ENCODE measurements around the gene TWSG1.

The TWSG1 gene

DNA sequence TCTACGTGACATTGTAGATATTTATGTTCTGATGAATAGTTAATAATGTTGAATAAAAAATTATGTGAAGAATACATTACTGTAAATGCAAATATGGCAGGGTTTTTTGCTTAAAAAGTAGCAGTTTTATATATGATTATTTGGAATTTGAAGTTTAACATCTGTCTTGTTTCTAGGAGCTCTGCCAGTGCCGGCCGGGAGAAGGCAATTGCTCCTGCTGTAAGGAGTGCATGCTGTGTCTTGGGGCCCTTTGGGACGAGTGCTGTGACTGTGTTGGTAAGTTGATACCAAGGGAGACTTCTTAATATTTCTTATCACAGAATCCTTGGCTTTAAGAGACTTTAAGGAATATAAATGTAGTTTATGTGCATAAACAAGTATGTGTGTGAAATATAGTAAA, 25.2 kb downstream of the TWSG1 start:
- TF ChIP-seq CREB1 (IDR thresholded peaks at IDR 0.05; ENCODE audit: low read depth) (no peak), FOXM1 (IDR thresholded peaks at IDR 0.05; ENCODE audit: borderline replicate concordance, low read depth) (no peak), ZBTB7A (IDR thresholded peaks at IDR 0.05; ENCODE audit: low read depth) (no peak), NFIC (IDR thresholded peaks at IDR 0.05) (no peak)
- TF ChIP-seq, protein P1, sequence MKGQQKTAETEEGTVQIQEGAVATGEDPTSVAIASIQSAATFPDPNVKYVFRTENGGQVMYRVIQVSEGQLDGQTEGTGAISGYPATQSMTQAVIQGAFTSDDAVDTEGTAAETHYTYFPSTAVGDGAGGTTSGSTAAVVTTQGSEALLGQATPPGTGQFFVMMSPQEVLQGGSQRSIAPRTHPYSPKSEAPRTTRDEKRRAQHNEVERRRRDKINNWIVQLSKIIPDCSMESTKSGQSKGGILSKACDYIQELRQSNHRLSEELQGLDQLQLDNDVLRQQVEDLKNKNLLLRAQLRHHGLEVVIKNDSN (IDR thresholded peaks at IDR 0.05), result no peak

DNA sequence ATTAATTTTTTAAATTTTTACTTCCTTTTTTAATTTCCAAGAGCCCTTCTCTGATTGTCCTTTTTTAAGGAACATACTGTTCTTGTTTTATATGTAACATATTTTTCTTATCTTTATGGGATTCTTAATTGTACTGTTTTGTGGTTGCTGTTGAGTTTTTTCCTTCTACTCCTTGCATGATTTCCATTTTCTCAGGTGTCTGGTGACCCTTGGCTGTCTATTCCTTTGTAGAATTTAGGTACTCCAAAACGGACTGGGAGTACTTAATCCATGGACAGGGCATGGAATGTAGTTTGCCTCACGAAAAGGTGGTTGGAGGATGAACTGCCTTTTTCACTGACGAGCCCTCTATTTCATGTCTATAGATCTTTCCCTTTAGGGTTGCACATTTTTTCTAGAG, 26.6 kb downstream of the TWSG1 start:
- TF ChIP-seq ZBTB7A (IDR thresholded peaks at IDR 0.05; ENCODE audit: low read depth), result no peak
- TF ChIP-seq YY1 (IDR thresholded peaks at IDR 0.05; ENCODE audit: low read depth), result no peak
- no peak for TF ChIP-seq RAD21 (IDR thresholded peaks at IDR 0.05; ENCODE audit: low read depth)
- no peak for TF ChIP-seq FOXM1 (IDR thresholded peaks at IDR 0.05; ENCODE audit: borderline replicate concordance, low read depth)
- TF ChIP-seq TAF1 (IDR thresholded peaks at IDR 0.05; ENCODE audit: low read depth), result no peak
- TF ChIP-seq EGR1 (IDR thresholded peaks at IDR 0.05), result no peak
- no peak for TF ChIP-seq NFIC (IDR thresholded peaks at IDR 0.05)
- no peak for TF ChIP-seq CREB1 (IDR thresholded peaks at IDR 0.05; ENCODE audit: low read depth)
- TF ChIP-seq, protein P2, sequence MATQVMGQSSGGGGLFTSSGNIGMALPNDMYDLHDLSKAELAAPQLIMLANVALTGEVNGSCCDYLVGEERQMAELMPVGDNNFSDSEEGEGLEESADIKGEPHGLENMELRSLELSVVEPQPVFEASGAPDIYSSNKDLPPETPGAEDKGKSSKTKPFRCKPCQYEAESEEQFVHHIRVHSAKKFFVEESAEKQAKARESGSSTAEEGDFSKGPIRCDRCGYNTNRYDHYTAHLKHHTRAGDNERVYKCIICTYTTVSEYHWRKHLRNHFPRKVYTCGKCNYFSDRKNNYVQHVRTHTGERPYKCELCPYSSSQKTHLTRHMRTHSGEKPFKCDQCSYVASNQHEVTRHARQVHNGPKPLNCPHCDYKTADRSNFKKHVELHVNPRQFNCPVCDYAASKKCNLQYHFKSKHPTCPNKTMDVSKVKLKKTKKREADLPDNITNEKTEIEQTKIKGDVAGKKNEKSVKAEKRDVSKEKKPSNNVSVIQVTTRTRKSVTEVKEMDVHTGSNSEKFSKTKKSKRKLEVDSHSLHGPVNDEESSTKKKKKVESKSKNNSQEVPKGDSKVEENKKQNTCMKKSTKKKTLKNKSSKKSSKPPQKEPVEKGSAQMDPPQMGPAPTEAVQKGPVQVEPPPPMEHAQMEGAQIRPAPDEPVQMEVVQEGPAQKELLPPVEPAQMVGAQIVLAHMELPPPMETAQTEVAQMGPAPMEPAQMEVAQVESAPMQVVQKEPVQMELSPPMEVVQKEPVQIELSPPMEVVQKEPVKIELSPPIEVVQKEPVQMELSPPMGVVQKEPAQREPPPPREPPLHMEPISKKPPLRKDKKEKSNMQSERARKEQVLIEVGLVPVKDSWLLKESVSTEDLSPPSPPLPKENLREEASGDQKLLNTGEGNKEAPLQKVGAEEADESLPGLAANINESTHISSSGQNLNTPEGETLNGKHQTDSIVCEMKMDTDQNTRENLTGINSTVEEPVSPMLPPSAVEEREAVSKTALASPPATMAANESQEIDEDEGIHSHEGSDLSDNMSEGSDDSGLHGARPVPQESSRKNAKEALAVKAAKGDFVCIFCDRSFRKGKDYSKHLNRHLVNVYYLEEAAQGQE (IDR thresholded peaks at IDR 0.05; ENCODE audit: low read depth), result no peak
- no peak for TF ChIP-seq CEBPB (IDR thresholded peaks at IDR 0.05)
- TF ChIP-seq TCF12 (IDR thresholded peaks at IDR 0.05; ENCODE audit: low read depth), result no peak
- TF ChIP-seq EP300 (IDR thresholded peaks at IDR 0.05; ENCODE audit: borderline replicate concordance), result no peak
- TF ChIP-seq, protein P3, sequence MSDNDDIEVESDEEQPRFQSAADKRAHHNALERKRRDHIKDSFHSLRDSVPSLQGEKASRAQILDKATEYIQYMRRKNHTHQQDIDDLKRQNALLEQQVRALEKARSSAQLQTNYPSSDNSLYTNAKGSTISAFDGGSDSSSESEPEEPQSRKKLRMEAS (IDR thresholded peaks at IDR 0.05), result no peak
- no peak for TF ChIP-seq TEAD4 (IDR thresholded peaks at IDR 0.05)
- TF ChIP-seq, protein P1 (IDR thresholded peaks at IDR 0.05), result no peak

DNA sequence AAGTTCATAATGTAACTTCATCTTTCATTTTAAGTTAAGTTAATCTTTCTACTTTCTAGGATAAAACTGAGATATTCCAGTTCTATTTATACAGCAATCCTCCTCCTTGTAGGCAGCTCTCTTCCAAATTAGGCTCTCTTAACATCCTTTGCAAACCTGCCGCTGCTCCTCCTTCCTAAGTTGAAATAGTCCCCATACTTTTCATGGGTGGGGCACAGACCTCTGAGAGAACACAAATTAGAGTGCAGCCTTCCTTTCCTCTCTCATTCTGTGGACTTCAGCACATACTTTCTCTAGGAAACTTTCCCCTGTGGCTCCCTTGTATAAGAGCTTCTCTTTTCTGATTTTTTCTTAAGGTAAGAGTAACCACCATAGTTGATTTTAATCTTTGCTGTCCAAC, 28.3 kb downstream of the TWSG1 start:
- TF ChIP-seq, protein P2 (IDR thresholded peaks at IDR 0.05; ENCODE audit: low read depth), result no peak
- peak; percentile 61 for TF ChIP-seq TEAD4 (IDR thresholded peaks at IDR 0.05)

DNA sequence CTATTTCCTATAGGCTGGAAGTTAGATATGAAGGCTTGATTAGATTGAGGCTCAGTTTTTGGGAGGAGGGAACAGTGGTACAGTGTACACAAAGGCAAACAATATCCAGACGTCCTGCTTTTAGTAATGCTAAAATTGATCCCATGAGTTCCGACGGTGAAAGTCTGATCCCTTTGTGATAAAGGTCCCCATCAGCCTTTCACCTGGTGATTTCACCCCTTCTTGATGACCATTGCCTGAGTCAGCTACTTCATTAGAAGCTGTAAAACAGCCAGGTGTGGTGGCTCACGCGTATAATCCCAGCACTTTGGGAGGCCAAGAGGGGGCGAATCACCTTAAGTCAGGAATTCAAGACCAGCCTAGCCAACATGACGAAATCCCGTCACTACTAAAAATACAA, 29.7 kb downstream of the TWSG1 start:
- TF ChIP-seq TAF1 (IDR thresholded peaks at IDR 0.05; ENCODE audit: low read depth), result no peak
- TF ChIP-seq, protein P2 (IDR thresholded peaks at IDR 0.05; ENCODE audit: low read depth), result no peak
- no peak for TF ChIP-seq YY1 (IDR thresholded peaks at IDR 0.05; ENCODE audit: low read depth)
- TF ChIP-seq, protein P3 (IDR thresholded peaks at IDR 0.05), result no peak
- no peak for TF ChIP-seq NFIC (IDR thresholded peaks at IDR 0.05)
- TF ChIP-seq, protein P1 (IDR thresholded peaks at IDR 0.05), result no peak
- TF ChIP-seq EGR1 (IDR thresholded peaks at IDR 0.05), result no peak
- no peak for TF ChIP-seq TCF12 (IDR thresholded peaks at IDR 0.05; ENCODE audit: low read depth)
- TF ChIP-seq TEAD4 (IDR thresholded peaks at IDR 0.05), result no peak
- no peak for TF ChIP-seq EP300 (IDR thresholded peaks at IDR 0.05; ENCODE audit: borderline replicate concordance)
- no peak for TF ChIP-seq FOXM1 (IDR thresholded peaks at IDR 0.05; ENCODE audit: borderline replicate concordance, low read depth)
- no peak for TF ChIP-seq CEBPB (IDR thresholded peaks at IDR 0.05)
- no peak for TF ChIP-seq ZBTB7A (IDR thresholded peaks at IDR 0.05; ENCODE audit: low read depth)
- no peak for TF ChIP-seq CREB1 (IDR thresholded peaks at IDR 0.05; ENCODE audit: low read depth)
- no peak for TF ChIP-seq RAD21 (IDR thresholded peaks at IDR 0.05; ENCODE audit: low read depth)

Data from Ishikawa (cell line).